Measurements from ENCODE around the gene CFAP65.

DNA sequence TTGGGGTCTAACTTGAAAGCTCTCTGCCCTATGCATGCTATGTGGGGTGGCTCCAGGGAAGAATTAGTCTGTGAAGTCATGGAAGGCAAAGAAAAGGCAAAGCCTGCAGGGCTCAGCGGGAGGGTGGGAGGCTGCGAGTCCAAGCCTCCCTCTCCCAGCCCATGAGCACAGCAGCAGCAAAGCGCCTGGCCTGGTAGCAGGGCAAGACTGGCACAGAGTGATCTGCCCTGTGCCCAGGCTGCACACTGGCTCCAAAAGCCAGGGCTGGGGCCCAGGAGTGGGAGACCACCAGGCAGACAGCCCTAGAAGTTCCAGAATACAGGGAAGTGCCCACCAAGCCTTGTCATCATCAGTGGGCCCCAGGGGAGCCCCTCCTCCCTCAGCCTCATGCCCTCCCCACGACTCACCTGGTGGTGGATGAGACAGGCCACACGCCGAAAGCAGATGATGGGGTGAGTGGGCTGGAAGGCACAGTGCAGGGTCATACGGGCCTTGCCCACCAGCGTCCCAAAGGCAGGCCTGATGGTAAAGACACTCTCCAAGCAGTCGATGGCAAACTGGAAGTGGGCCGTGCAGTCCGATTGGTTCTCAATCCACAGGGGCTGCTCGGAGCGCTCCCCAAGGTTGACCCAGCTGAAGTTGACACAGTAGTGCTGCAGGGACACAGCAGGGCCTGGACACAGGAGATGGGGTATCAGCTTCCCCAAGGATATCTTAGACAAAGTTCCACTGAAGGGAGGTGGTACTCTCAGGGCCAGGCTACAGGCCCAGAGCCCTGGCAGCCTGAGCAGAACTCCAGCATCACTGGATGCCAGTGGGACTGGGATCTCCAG is 12.1 kb downstream of the CFAP65 start:
- no peak for TF ChIP-seq POLR2A (IDR thresholded peaks at IDR 0.05; ENCODE audit: low read depth, low read length)
- TF ChIP-seq, protein P1, sequence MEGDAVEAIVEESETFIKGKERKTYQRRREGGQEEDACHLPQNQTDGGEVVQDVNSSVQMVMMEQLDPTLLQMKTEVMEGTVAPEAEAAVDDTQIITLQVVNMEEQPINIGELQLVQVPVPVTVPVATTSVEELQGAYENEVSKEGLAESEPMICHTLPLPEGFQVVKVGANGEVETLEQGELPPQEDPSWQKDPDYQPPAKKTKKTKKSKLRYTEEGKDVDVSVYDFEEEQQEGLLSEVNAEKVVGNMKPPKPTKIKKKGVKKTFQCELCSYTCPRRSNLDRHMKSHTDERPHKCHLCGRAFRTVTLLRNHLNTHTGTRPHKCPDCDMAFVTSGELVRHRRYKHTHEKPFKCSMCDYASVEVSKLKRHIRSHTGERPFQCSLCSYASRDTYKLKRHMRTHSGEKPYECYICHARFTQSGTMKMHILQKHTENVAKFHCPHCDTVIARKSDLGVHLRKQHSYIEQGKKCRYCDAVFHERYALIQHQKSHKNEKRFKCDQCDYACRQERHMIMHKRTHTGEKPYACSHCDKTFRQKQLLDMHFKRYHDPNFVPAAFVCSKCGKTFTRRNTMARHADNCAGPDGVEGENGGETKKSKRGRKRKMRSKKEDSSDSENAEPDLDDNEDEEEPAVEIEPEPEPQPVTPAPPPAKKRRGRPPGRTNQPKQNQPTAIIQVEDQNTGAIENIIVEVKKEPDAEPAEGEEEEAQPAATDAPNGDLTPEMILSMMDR (conservative IDR thresholded peaks at IDR 0.05; ENCODE audit: low read depth, low read length): no peak
- TF ChIP-seq RAD21 (IDR thresholded peaks at IDR 0.05; ENCODE audit: low read length): no peak
- TF ChIP-seq SMC3 (IDR thresholded peaks at IDR 0.05; ENCODE audit: low read depth, low read length): no peak
- TF ChIP-seq, protein P2, sequence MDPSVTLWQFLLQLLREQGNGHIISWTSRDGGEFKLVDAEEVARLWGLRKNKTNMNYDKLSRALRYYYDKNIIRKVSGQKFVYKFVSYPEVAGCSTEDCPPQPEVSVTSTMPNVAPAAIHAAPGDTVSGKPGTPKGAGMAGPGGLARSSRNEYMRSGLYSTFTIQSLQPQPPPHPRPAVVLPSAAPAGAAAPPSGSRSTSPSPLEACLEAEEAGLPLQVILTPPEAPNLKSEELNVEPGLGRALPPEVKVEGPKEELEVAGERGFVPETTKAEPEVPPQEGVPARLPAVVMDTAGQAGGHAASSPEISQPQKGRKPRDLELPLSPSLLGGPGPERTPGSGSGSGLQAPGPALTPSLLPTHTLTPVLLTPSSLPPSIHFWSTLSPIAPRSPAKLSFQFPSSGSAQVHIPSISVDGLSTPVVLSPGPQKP (IDR thresholded peaks at IDR 0.05; ENCODE audit: borderline replicate concordance, low read depth, low read length): no peak
- TF ChIP-seq CHD1 (IDR thresholded peaks at IDR 0.05; ENCODE audit: low read depth, low read length): no peak
- TF ChIP-seq MAFK (IDR thresholded peaks at IDR 0.05; ENCODE audit: low read depth, low read length): no peak
- no peak for TF ChIP-seq RCOR1 (IDR thresholded peaks at IDR 0.05; ENCODE audit: insufficient replicate concordance, low read length)

All from IMR-90 (cell line).